WTC11 (cell line): ENCODE measurements around the gene C1QTNF2. TPM values are rescaled to one million over a fixed set of nuclear protein-coding genes. Genes with fewer than 3 reads are reported as not detected.

ENCODE experiments used
- ATAC-seq: fragments of 200-7000 bp; cut with Tn5 transposase; 2 replicates; pipeline ENCODE4 v1.10.0; 2021; ENCODE audit warnings: mild to moderate bottlenecking, moderate library complexity
- CTCF ChIA-PET: fragments of 300-600 bp; sonication (Branson Sonifier 250); formaldehyde crosslinking; loops from one replicate; lab custom pipeline; 2021; ENCODE audit warnings: antibody characterized with exemption; lab: Charles Lee
- POLR2A ChIA-PET: fragments of 350-600 bp; sonication (Branson Sonifier 250); formaldehyde crosslinking; loops from one replicate; lab custom pipeline; 2021; ENCODE audit warnings: antibody characterized with exemption; lab: Charles Lee
- DNase-seq: peaks from one replicate; pipeline ENCODE4 v3.0.0; 2021; ENCODE audit warnings: low spot score
- H3K27ac Mint-ChIP-seq: 2 replicates; pipeline ENCODE4 v1.8.0; 2021; ENCODE audit warnings: mixed read lengths
- H3K27me3 Mint-ChIP-seq: 2 replicates; pipeline ENCODE4 v1.8.0; 2021; ENCODE audit warnings: low read depth, mild to moderate bottlenecking, moderate library complexity, mixed read lengths
- H3K36me3 Mint-ChIP-seq: 2 replicates; pipeline ENCODE4 v1.8.0; 2021; ENCODE audit warnings: mixed read lengths
- H3K4me1 Mint-ChIP-seq: 2 replicates; pipeline ENCODE4 v1.8.0; 2022; ENCODE audit warnings: mixed read lengths
- H3K4me3 Mint-ChIP-seq: 2 replicates; pipeline ENCODE4 v1.8.0; 2021; ENCODE audit warnings: mild to moderate bottlenecking, moderate library complexity, mixed read lengths
- H3K9me3 Mint-ChIP-seq: 2 replicates; pipeline ENCODE4 v1.8.0; 2021; ENCODE audit warnings: mixed read lengths
- ATF2 ChIP-seq: sonication (generic); formaldehyde crosslinking; IDR thresholded peaks from 2 replicates; pipeline ENCODE4 v1.8.1; 2022; ENCODE audit warnings: low read depth, missing genetic modification reagents, borderline replicate concordance
- E2F4 ChIP-seq: sonication (generic); formaldehyde crosslinking; IDR thresholded peaks from 2 replicates; pipeline ENCODE4 v1.8.1; 2022; ENCODE audit warnings: low read depth, mild to moderate bottlenecking, moderate library complexity, missing genetic modification reagents, borderline replicate concordance
- E2F5 ChIP-seq: sonication (generic); formaldehyde crosslinking; IDR thresholded peaks from 2 replicates; pipeline ENCODE4 v1.8.1; 2022; ENCODE audit warnings: mild to moderate bottlenecking, moderate library complexity, missing genetic modification reagents
- ESRRA ChIP-seq: sonication (generic); formaldehyde crosslinking; IDR thresholded peaks from 2 replicates; pipeline ENCODE4 v1.8.1; 2022; ENCODE audit warnings: mild to moderate bottlenecking, missing genetic modification reagents, borderline replicate concordance
- FOXJ3 ChIP-seq: sonication (generic); formaldehyde crosslinking; IDR thresholded peaks from 2 replicates; pipeline ENCODE4 v1.9.0; 2021; ENCODE audit warnings: missing genetic modification reagents, mild to moderate bottlenecking, borderline replicate concordance
- FOXK1 ChIP-seq: sonication (generic); formaldehyde crosslinking; IDR thresholded peaks from 2 replicates; pipeline ENCODE4 v1.8.0; 2022; ENCODE audit warnings: mild to moderate bottlenecking, moderate library complexity, missing genetic modification reagents
- GABPB1 ChIP-seq: sonication (generic); formaldehyde crosslinking; IDR thresholded peaks from 2 replicates; pipeline ENCODE4 v1.8.1; 2023; ENCODE audit warnings: mild to moderate bottlenecking, missing genetic modification reagents
- GTF2I ChIP-seq: fragments of 250-450 bp; sonication (Bioruptor Pico); conservative IDR thresholded peaks from 2 replicates; pipeline ENCODE4 v1.4.0; 2021; ENCODE audit warnings: mild to moderate bottlenecking
- HMGXB4 ChIP-seq: sonication (generic); formaldehyde crosslinking; IDR thresholded peaks from 2 replicates; pipeline ENCODE4 v1.8.1; 2023; ENCODE audit warnings: mild to moderate bottlenecking, moderate library complexity, missing genetic modification reagents
- NR2C2 ChIP-seq: sonication (generic); formaldehyde crosslinking; IDR thresholded peaks from 2 replicates; pipeline ENCODE4 v1.8.0; 2022; ENCODE audit warnings: mild to moderate bottlenecking, missing genetic modification reagents
- PREB ChIP-seq: sonication (generic); formaldehyde crosslinking; IDR thresholded peaks from 2 replicates; pipeline ENCODE4 v1.8.1; 2022; ENCODE audit warnings: mild to moderate bottlenecking, missing genetic modification reagents, moderate library complexity, borderline replicate concordance
- PRRX2 ChIP-seq: fragments of 250-450 bp; sonication (Bioruptor Pico); IDR thresholded peaks from 2 replicates; pipeline ENCODE4 v1.8.0; 2021; ENCODE audit warnings: mild to moderate bottlenecking
- TCF7 ChIP-seq: sonication (generic); formaldehyde crosslinking; IDR thresholded peaks from 2 replicates; pipeline ENCODE4 v1.8.0; 2022; ENCODE audit warnings: mild to moderate bottlenecking, low read depth, missing genetic modification reagents, moderate library complexity
- ZNF263 ChIP-seq: sonication (generic); formaldehyde crosslinking; IDR thresholded peaks from 2 replicates; pipeline ENCODE4 v1.8.1; 2022; ENCODE audit warnings: low read depth, mild to moderate bottlenecking, moderate library complexity, missing genetic modification reagents
- ZNF396 ChIP-seq: fragments of 250-450 bp; sonication (Bioruptor Pico); IDR thresholded peaks from 2 replicates; pipeline ENCODE4 v1.8.0; 2021; ENCODE audit warnings: mild to moderate bottlenecking, moderate library complexity, borderline replicate concordance
- ZNF423 ChIP-seq: fragments of 250-450 bp; sonication (Bioruptor Pico); IDR thresholded peaks from 2 replicates; pipeline ENCODE4 v2.1.2; 2022; ENCODE audit warnings: mild to moderate bottlenecking, moderate library complexity
- ZNF512 ChIP-seq: sonication (generic); formaldehyde crosslinking; IDR thresholded peaks from 2 replicates; pipeline ENCODE4 v1.8.1; 2022; ENCODE audit warnings: missing genetic modification reagents, borderline replicate concordance
- ZNF671 ChIP-seq: fragments of 250-450 bp; sonication (Bioruptor Pico); IDR thresholded peaks from 2 replicates; pipeline ENCODE4 v1.8.0; 2021; ENCODE audit warnings: mild to moderate bottlenecking
- total RNA-seq: library from RNA; stranded (reverse); gene quantifications from 3 replicates; pipeline ENCODE4 v1.2.3, GENCODE V29; 2021

Gene C1QTNF2
- total RNA-seq, 1 experiment from 2014 or later = 0.52 TPM

GRCh38 chr5:160357394-160357793 is 13.0 kb downstream of the C1QTNF2 start (continued):
- TF ChIP-seq PREB (CRISPR knock-in tag) = no peak

- ChIA-PET POLR2A (no interaction called here), CTCF (interaction anchor here (0.5 to 1.0 kb wide), 3 partner anchors 11 to 196 kb away, joined by 3 to 4 read pairs (median 4); no protein-coding TSS in a partner anchor)
- no peaks in the 10 kb centered on the region for H3K9me3 Mint-ChIP-seq
- TF ChIP-seq ZNF396 (CRISPR knock-in tag) (no peak), E2F5 (CRISPR knock-in tag) (no peak)
- H3K4me3 Mint-ChIP-seq = no peak overlapping the region
- H3K36me3 Mint-ChIP-seq = no peaks in the 10 kb centered on the region
- ATAC-seq (peak; percentile 27), DNase-seq (no peak)
- H3K27ac Mint-ChIP-seq = no peak overlapping the region
- H3K4me1 Mint-ChIP-seq = peaks cover 16% of the 10 kb centered on the region
- H3K27me3 Mint-ChIP-seq = no peaks in the 10 kb centered on the region
These were observed 13.7 kb downstream of the C1QTNF2 start for GRCh38 chr5:160356550-160357347.

- CTCF ChIA-PET = no interaction called here
- H3K4me3 Mint-ChIP-seq = no peak overlapping the region
- DNase-seq = no peak
- POLR2A ChIA-PET = no interaction called here
- peaks cover 10% of the 10 kb centered on the region; the same call in 1 of the 2 replicates for H3K4me1 Mint-ChIP-seq
- no peaks in the 10 kb centered on the region for H3K36me3 Mint-ChIP-seq
- no peak for ATAC-seq
- no peak overlapping the region for H3K27ac Mint-ChIP-seq
- no peaks in the 10 kb centered on the region for H3K27me3 Mint-ChIP-seq
- no peaks in the 10 kb centered on the region for H3K9me3 Mint-ChIP-seq
- TF ChIP-seq ZNF671 (CRISPR knock-in tag) (no peak), E2F4 (CRISPR knock-in tag) (no peak), GABPB1 (CRISPR knock-in tag) (no peak), ZNF263 (no peak), NR2C2 (CRISPR knock-in tag) (no peak), HMGXB4 (CRISPR knock-in tag) (no peak), FOXJ3 (CRISPR knock-in tag) (no peak), ESRRA (CRISPR knock-in tag) (no peak), E2F5 (CRISPR knock-in tag) (no peak), ATF2 (no peak), GTF2I (CRISPR knock-in tag) (no peak), PRRX2 (no peak), FOXK1 (no peak), TCF7 (CRISPR knock-in tag) (no peak), ZNF423 (CRISPR knock-in tag) (no peak), ZNF512 (no peak)
These were observed 15.8 kb downstream of the C1QTNF2 start for GRCh38 chr5:160354666-160355065.
